ENCODE measurements around the gene SLC39A9. TPM values are rescaled to one million over a fixed set of nuclear protein-coding genes. Genes with fewer than 3 reads are reported as not detected.

SLC39A9 gene
- total and polyA plus RNA-seq, 10 of the 15 experiments (the other 5 are each of a cell fraction or from before 2014, with no cell fraction given) = 19.9 to 109 (median 46.9) TPM

GRCh38 chr14:69364378-69364777, 34.1 kb upstream of the SLC39A9 start:
- WGBS (ENCODE audit: insufficient coverage, insufficient replicate concordance, low lambda C conversion rate, missing lambda C conversion rate) = 48% methylated on average over 2 of the region's 2 CpGs
- ATAC-seq = no peak
- no peak for TF ChIP-seq USF1 (IDR thresholded peaks at IDR 0.05; ENCODE audit: borderline replicate concordance, extremely low read length, insufficient read depth, low read depth, low read length)
- TF ChIP-seq HCFC1 (IDR thresholded peaks at IDR 0.05; ENCODE audit: low read length) = no peak
- TF ChIP-seq RCOR1 (conservative IDR thresholded peaks at IDR 0.05; ENCODE audit: low read depth, low read length) = no peak
- TF ChIP-seq E4F1 (IDR thresholded peaks at IDR 0.05; ENCODE audit: borderline replicate concordance, partially characterized antibody) = no peak
- no peak for TF ChIP-seq CHD2 (IDR thresholded peaks at IDR 0.05; ENCODE audit: borderline replicate concordance, low read depth, low read length)
- TF ChIP-seq ZZZ3 (IDR thresholded peaks at IDR 0.05; ENCODE audit: control insufficient read depth, insufficient read length, low read depth) = no peak
- no peak for TF ChIP-seq REST (IDR thresholded peaks at IDR 0.05; ENCODE audit: low read depth, low read length)
- no peak for TF ChIP-seq SMC3 (IDR thresholded peaks at IDR 0.05; ENCODE audit: borderline replicate concordance, low read length)
- no peak for TF ChIP-seq GABPA (IDR thresholded peaks at IDR 0.05; ENCODE audit: low read depth)
- TF ChIP-seq E2F4 (IDR thresholded peaks at IDR 0.05; ENCODE audit: low read depth, low read length) = no peak

More at GRCh38 chr14:69364378-69364777, 34.1 kb upstream of the SLC39A9 start:
- Histone ChIP-seq H3K4me2 (ENCODE audit: control insufficient read depth, insufficient read depth) (no peak overlapping the region), H3K9me3 (replicated peaks; ENCODE audit: control insufficient read depth, insufficient read depth, low read length) (no peaks in the 10 kb centered on the region), H3K27ac (ENCODE audit: control insufficient read depth, insufficient read depth) (no peak overlapping the region), H3K4me1 (ENCODE audit: control insufficient read depth, insufficient read depth, low read length) (peaks cover 4% of the 10 kb centered on the region), H4K20me1 (ENCODE audit: control insufficient read depth, insufficient read depth) (no peaks in the 10 kb centered on the region), H2AFZ (ENCODE audit: control insufficient read depth, low read depth, low read length) (no peak overlapping the region), H3K36me3 (ENCODE audit: control insufficient read depth in 2 of 2, insufficient read depth in 2 of 2, low read length in 1 of 2) (no peaks in the 10 kb centered on the region), H3K4me3 (no peak overlapping the region), H3K9ac (ENCODE audit: control insufficient read depth, insufficient read depth, low read length) (no peak overlapping the region), H3K79me2 (ENCODE audit: control insufficient read depth, insufficient read depth, low read length) (no peaks in the 10 kb centered on the region), H3K27me3 (replicated peaks in 1 of 2; ENCODE audit: control insufficient read depth in 2 of 2, insufficient read depth in 2 of 2, low read length in 1 of 2) (no peaks in the 10 kb centered on the region)
- intact Hi-C loops (cut with micrococcal nuclease; ENCODE audit: unreplicated experiment) = loop anchor here (5.0 kb wide), 1 partner anchor 122 kb away; no protein-coding TSS in a partner anchor
- RAD21 ChIA-PET (ENCODE audit: unreplicated experiment) = interaction anchor here (0.7 to 3.2 kb wide), 6 partner anchors 9 to 102 kb away, joined by 3 to 10 read pairs (median 4); partner anchors contain the start of genes ERH and SLC39A9
- POLR2A ChIA-PET = interaction anchor here (0.5 to 1.7 kb wide), 6 partner anchors 8 to 95 kb away, joined by 3 to 9 read pairs (median 3); no protein-coding TSS in a partner anchor
- DNase-seq (ENCODE audit: low read depth, low spot score) (no peak), FAIRE-seq (no peak)
- in situ Hi-C loops (cut with MboI) = no loop called here
- CTCF ChIA-PET = interaction anchor here (0.8 to 4.1 kb wide), 5 partner anchors 21 to 122 kb away, joined by 3 to 23 read pairs (median 3); no protein-coding TSS in a partner anchor
- SMC1A ChIA-PET (ENCODE audit: uncharacterized antibody, unreplicated experiment) = interaction anchor here (0.7 to 2.7 kb wide), 11 partner anchors 10 to 102 kb away, joined by 3 to 12 read pairs (median 4); no protein-coding TSS in a partner anchor
- BruUV-seq (replicated peaks) = no TSS peak
